ENCODE data around the gene CLCN7.

Gene CLCN7

DNA sequence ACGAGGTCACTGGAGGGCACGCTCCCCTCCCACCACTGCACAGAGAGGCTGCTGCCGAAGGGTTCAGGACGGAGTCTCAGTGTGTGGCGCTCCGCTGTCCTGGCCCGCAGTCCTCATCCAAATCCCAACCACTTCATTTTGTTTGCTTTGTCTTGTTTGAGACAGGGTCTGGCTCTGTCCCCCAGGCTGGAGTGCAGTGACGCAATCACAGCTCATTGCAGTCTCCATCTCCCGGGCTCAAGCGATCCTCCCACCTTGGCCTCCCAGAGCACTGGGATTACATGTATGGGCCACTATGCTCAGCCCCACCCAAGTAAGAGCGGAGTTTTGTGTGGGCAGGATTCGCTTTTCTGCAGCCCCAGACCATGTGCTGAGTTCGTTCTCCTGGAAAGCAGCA, 73.1 kb downstream of the CLCN7 start:
- DNase-seq (ENCODE audit: low read depth), result no peak

DNA sequence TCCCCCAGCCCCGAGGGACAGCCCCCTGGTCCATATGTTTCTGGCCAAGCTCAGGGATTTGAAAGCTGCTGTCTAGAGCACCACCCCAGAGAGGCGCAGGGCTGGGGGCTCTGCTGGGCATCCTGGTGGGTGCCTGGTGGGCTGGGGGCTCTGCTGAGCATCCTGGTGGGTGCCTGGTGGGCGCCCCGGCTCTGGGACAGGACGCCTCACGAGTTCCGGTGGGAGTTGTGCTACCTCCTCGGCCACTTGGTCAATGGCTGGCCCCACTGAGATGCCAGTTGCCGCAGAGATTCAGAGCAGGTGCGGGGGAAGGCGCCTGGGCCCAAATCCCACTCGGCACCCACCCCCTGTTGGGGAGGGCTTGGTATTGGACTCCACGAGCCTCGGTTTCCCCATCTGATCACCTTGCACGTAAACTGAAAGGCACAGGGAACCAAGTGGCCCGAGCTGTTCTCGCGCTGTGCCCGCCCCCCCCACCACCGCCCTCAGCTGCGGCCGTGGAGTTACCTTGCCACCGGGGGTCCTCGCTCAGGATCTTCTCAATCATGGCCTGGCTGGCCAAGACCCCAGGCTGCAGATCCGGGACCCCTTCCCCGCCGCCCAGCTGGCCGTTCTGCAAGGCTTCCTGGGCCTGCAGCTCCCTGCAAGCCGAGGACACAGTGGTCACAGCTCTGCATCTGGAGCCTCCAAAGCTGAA, 73.6 kb downstream of the CLCN7 start:
- DNase-seq (ENCODE audit: low read depth), result no peak

DNA sequence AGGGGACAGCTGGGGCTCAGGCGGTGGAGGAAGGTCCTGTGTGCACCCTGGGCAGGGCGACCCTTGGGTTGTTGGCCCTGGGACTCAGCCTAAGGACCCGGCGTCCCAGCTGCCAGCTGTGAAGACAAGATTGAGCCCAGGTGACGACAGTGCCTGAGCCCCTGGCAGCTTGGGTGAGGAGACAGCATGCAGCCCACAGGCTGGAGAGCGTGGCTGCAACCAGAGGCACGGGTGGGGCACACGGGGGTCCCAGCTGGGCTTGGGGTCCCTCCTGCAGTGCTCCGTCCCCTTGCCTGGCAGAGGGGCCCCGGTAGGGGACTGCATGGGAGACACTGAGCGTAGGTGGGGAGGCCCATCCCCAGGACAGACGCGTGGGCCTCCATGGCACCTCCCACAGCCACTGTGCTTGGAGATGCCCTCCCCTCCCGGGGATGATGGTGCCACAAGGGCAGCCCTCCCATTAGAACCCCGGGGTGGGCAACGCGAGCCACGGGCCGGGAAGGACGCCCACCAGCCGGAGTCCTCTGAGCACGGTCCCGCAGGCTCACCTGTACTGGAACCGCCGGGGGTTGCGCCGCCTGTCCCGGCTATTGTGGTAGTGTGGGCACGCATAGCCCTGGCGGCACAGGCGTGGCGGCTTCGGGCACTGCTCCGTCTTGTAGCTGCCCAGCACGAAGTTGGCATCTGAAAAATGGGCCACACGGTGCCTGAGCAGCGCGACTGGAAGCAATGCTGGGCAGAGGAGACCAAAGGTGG, 75.8 kb downstream of the CLCN7 start:
- DNase-seq (ENCODE audit: low read depth), result no peak

DNA sequence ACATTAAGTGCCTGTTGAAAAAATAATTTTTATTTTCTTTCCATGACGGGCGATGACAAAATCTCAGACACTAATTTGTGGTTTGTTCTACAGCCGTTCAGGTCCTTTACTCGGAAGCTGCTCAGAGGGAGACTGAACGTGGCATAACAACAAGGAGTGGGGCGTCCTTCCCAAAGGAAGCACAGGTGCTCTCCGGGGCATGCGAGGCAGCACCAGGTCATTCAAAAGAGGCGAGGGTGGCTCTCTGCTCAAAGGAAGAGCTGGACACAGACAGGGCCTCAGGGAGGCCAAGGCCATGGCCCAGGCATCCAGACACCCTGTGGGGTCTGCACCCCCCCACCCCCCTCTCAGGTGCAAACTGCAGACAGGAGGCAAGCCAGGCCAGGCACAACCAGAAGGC, 76.5 kb downstream of the CLCN7 start:
- DNase-seq (ENCODE audit: low read depth), result no peak

DNA sequence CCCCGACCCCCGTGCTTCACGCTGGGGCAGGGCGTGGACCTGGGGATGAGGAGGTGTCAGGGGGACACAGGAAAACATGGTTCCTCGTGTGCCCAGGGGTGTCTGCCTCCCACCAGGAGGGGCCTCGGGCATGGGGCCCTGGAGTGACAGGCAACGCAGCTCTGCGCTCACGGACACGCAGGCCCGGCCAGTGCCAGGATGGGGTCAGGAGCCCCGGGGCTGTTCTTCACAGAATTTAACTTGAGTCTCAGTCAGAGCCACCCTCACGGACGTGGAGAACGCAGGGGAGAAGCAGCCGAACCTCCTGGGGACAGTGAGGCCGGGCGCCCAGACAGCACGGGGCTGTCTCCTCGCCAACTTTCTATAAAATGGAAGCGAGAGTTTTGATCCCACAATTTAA, 77.0 kb downstream of the CLCN7 start:
- DNase-seq (ENCODE audit: low read depth), result no peak

DNA sequence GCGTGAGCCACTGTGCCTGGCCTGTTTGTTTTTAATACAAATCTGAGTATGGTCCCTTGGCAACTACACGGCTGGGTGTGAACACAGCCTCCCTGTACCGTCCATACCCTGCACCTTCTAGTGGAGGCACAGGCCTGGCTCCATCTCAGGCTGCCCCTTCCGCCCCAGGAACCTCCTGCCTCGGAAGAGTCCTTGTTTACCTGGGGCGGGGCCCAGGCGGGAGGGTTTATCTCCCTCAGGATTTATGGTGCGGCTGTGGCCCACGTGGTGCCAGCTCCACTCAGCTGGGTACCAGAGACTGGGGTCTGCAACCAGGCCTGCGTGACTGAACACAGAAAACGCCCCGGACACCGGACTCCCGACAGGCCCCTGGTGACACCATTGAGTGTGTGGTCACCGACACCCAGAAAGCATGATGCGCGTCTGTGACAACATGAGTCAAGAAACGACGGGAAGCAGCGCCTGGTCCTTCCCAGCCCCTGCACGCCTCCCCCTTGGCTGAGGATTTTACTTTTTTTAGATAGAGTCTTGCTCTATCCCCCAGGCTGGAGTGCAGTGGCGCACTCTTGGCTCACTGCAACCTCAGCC, 79.3 kb downstream of the CLCN7 start:
- DNase-seq (ENCODE audit: low read depth), result no peak
